ENCODE measurements around the gene CSF3.
"Not testable (repeated sequence)": the region's sequence is repeated elsewhere in the genome, so short reads cannot be mapped to it uniquely, and the experiment has no call there.

Gene CSF3

GRCh38 chr17:40000161-40000560, 15.1 kb upstream of the CSF3 start:
- no peaks in the 10 kb centered on the region for H3K27me3 ChIP-seq (replicated peaks)
- DNase-seq: no peak
- in situ Hi-C loops (cut with HindIII; ENCODE audit: low pct_ligation_motif_present, low sequenced_read_pairs): no loop called here
- peaks cover 23% of the 10 kb centered on the region for H3K36me3 ChIP-seq (replicated peaks)
- H3K4me3 ChIP-seq (ENCODE audit: low read depth, low read length): no peak overlapping the region
- H3K27ac ChIP-seq: no peak overlapping the region
- TF ChIP-seq CTCF (IDR thresholded peaks at IDR 0.05; ENCODE audit: low read depth, low read length, missing control alignments): no peak

GRCh38 chr17:40001335-40001734, 13.9 kb upstream of the CSF3 start:
- H3K27ac ChIP-seq; in situ Hi-C loops (cut with HindIII; ENCODE audit: low pct_ligation_motif_present, low sequenced_read_pairs); H3K4me3 ChIP-seq (ENCODE audit: low read depth, low read length); H3K27me3 ChIP-seq (replicated peaks); DNase-seq: not testable (repeated sequence)
- peaks cover 13% of the 10 kb centered on the region for H3K36me3 ChIP-seq (replicated peaks)

- DNase-seq: no peak
- in situ Hi-C loops (cut with HindIII; ENCODE audit: low pct_ligation_motif_present, low sequenced_read_pairs): no loop called here
- TF ChIP-seq CTCF (IDR thresholded peaks at IDR 0.05; ENCODE audit: low read depth, low read length, missing control alignments): no peak
These were observed 11.2 kb upstream of the CSF3 start for GRCh38 chr17:40004072-40004471.

GRCh38 chr17:40004712-40005111, 10.5 kb upstream of the CSF3 start:
- DNase-seq: no peak
- Histone ChIP-seq H3K27ac (no peak overlapping the region), H3K27me3 (replicated peaks) (no peaks in the 10 kb centered on the region), H3K36me3 (replicated peaks) (no peaks in the 10 kb centered on the region), H3K4me3 (ENCODE audit: low read depth, low read length) (no peak overlapping the region)
- no peak for TF ChIP-seq CTCF (IDR thresholded peaks at IDR 0.05; ENCODE audit: low read depth, low read length, missing control alignments)
- in situ Hi-C loops (cut with HindIII; ENCODE audit: low pct_ligation_motif_present, low sequenced_read_pairs): no loop called here

More at GRCh38 chr17:40004072-40004471, 11.2 kb upstream of the CSF3 start:
- no peak overlapping the region for H3K4me3 ChIP-seq (ENCODE audit: low read depth, low read length)
- H3K27ac ChIP-seq: no peak overlapping the region
- H3K36me3 ChIP-seq (replicated peaks): no peaks in the 10 kb centered on the region
- no peaks in the 10 kb centered on the region for H3K27me3 ChIP-seq (replicated peaks)

- H3K27me3 ChIP-seq (replicated peaks): no peaks in the 10 kb centered on the region
- DNase-seq: no peak
- TF ChIP-seq CTCF (IDR thresholded peaks at IDR 0.05; ENCODE audit: low read depth, low read length, missing control alignments): no peak
- in situ Hi-C loops (cut with HindIII; ENCODE audit: low pct_ligation_motif_present, low sequenced_read_pairs): no loop called here
- H3K4me3 ChIP-seq (ENCODE audit: low read depth, low read length): no peak overlapping the region
- no peak overlapping the region for H3K27ac ChIP-seq
- no peaks in the 10 kb centered on the region for H3K36me3 ChIP-seq (replicated peaks)
These were observed 9.7 kb upstream of the CSF3 start for GRCh38 chr17:40005520-40005919.

- H3K36me3 ChIP-seq (replicated peaks); DNase-seq; H3K27me3 ChIP-seq (replicated peaks); in situ Hi-C loops (cut with HindIII; ENCODE audit: low pct_ligation_motif_present, low sequenced_read_pairs); H3K4me3 ChIP-seq (ENCODE audit: low read depth, low read length); H3K27ac ChIP-seq: not testable (repeated sequence)
These were observed 4.2 kb upstream of the CSF3 start for GRCh38 chr17:40010946-40011500.

GRCh38 chr17:40012017-40012647, 3.1 kb upstream of the CSF3 start:
- DNase-seq; H3K27ac ChIP-seq; H3K36me3 ChIP-seq (replicated peaks); in situ Hi-C loops (cut with HindIII; ENCODE audit: low pct_ligation_motif_present, low sequenced_read_pairs); H3K27me3 ChIP-seq (replicated peaks); H3K4me3 ChIP-seq (ENCODE audit: low read depth, low read length): not testable (repeated sequence)

All from brain microvascular endothelial cell (primary cell).